Coronary artery (tissue), 2 donors: ENCODE results near the gene ATP1A1.

Source experiments
- DNase-seq: peaks from one replicate; pipeline ENCODE4 v3.0.0-alpha.2; 2017; ENCODE audit warnings: low spot score
- H3K27ac ChIP-seq, 2 donors: fragments of 200-600 bp; sonication (generic); one replicate each; pipeline ENCODE4 v1.5.1; 2016 to 2019
- H3K4me3 ChIP-seq: fragments of 200-600 bp; sonication (generic); 2 replicates; pipeline ENCODE4 v1.5.1; 2016; ENCODE audit warnings: mild to moderate bottlenecking, moderate library complexity
- TF ChIP-seq, protein P1 (sequence below): fragments of 200-600 bp; sonication (generic); IDR thresholded peaks from one replicate; pipeline ENCODE4 v1.5.1; 2019; ENCODE audit warnings: antibody characterized with exemption

The ATP1A1 gene

DNA sequence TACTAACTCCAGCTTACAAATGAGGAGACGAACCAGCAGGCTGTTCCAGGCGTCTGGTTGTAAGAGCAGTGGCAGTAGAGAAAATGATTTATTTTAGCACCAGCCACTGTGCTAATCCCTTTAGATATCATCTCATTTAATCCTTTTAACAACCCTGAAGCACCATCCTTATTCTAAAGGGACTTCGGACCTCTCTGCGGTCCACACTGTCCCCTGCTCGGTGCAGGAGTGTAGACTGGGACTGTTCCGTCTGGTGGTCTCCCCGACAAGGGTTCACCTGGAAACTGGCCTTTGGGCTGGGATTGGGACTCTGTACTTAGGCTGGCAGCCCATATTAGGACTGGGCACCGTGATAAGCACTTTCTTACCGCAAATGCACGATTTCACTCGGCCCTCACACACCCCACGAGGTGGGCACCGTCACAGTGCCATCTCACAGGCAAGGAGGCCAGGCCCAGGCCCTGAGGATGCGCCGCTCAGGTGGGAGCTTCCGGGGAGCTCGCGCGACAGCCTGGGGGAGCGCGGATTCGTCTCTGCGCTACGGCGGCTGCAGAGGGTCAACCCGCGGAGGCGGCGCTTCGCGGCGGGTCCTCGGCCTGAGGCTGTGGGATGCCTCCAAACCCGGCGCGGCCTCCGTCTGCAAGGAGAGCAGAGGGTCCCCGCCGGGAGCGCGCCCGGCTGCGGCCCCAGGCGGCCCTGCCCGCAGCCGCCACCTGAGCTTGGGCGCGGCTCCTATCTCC, 45.2 kb downstream of the ATP1A1 start:
- TF ChIP-seq, protein P1, sequence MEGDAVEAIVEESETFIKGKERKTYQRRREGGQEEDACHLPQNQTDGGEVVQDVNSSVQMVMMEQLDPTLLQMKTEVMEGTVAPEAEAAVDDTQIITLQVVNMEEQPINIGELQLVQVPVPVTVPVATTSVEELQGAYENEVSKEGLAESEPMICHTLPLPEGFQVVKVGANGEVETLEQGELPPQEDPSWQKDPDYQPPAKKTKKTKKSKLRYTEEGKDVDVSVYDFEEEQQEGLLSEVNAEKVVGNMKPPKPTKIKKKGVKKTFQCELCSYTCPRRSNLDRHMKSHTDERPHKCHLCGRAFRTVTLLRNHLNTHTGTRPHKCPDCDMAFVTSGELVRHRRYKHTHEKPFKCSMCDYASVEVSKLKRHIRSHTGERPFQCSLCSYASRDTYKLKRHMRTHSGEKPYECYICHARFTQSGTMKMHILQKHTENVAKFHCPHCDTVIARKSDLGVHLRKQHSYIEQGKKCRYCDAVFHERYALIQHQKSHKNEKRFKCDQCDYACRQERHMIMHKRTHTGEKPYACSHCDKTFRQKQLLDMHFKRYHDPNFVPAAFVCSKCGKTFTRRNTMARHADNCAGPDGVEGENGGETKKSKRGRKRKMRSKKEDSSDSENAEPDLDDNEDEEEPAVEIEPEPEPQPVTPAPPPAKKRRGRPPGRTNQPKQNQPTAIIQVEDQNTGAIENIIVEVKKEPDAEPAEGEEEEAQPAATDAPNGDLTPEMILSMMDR = no peak
- H3K4me3 ChIP-seq = peak overlapping the region; percentile 92
- DNase-seq = peak; percentile 84
- H3K27ac ChIP-seq = peak overlapping the region; percentile 58 to 79

GRCh38 chr1:116420417-116421200, 47.6 kb downstream of the ATP1A1 start:
- TF ChIP-seq, protein P1 = no peak
- Histone ChIP-seq H3K4me3 (no peak overlapping the region), H3K27ac (no peak overlapping the region)
- peak; percentile 49 for DNase-seq

- TF ChIP-seq, protein P1 = no peak
Observed at GRCh38 chr1:116424438-116424837, 51.4 kb downstream of the ATP1A1 start.

DNA sequence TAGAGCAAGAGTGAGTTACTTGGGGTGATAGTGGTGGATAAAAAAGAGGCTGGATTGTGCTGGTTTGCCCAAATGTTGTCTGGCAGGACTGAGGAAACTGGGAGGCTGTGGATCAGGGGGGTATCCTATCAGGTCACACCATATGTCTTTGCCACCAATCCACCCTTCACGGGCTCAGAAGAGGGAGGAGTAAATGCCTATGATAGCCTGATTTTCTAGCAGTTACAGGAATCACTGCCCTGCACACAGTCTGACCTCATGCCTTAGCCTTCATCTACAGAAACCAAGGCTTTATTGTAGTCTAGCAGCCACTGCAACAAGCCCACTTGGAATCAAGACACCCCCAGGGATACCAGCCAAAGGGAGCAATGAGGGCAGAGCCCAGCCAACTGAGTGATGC, 51.8 kb downstream of the ATP1A1 start:
- no peak for DNase-seq
- no peak overlapping the region for H3K27ac ChIP-seq
- TF ChIP-seq, protein P1 = no peak
- no peak overlapping the region for H3K4me3 ChIP-seq

More at GRCh38 chr1:116424438-116424837, 51.4 kb downstream of the ATP1A1 start:
- H3K27ac ChIP-seq = no peak overlapping the region
- H3K4me3 ChIP-seq = no peak overlapping the region
- DNase-seq = no peak

DNA sequence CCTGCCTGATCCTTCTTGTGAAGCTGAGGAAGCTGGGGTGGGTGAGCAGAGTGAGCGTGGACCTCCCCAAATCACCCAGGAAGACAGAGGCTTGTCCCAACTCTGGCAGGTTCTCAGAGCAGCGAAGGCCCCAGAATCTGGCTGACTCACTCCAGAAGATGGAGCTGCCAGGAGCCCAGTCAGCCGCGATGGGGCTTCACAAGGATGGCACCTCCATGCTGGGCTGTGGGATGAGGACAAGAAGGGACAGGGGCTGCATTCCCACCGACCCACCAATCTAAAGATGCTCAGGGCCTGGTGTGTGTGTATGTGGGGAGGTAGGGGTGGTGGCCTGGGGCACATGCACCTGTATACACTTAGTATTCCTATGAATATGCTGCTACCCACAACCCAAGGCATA, 52.9 kb downstream of the ATP1A1 start:
- DNase-seq = no peak
- TF ChIP-seq, protein P1 = no peak
- Histone ChIP-seq H3K4me3 (no peak overlapping the region), H3K27ac (no peak overlapping the region)

- H3K4me3 ChIP-seq = no peak overlapping the region
- no peak overlapping the region for H3K27ac ChIP-seq
- DNase-seq = no peak
- TF ChIP-seq, protein P1 = no peak
Observed at GRCh38 chr1:116426401-116426800, 53.4 kb downstream of the ATP1A1 start.

DNA sequence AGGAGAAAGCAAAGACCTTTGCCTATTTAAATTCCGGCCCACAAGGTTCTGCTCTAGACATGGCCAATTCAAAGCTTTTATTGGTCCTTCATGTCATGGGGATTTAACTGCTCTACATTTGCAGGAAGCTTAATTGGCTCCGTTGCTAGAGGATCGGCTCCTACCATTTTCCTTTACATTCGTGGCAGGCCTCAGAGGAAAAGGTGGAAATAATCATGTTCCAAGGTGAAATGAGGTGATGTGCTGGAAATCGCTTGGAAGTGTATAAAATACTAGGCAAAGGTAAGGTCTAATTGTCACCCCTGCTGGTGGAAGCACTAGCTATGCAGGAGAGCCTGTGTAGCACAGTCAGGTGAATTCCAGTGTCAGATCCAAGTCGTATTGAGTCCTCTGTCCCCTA, 55.5 kb downstream of the ATP1A1 start:
- H3K4me3 ChIP-seq = no peak overlapping the region
- TF ChIP-seq, protein P1 = no peak
- no peak overlapping the region for H3K27ac ChIP-seq
- no peak for DNase-seq
